Right lobe of liver (tissue), 6 donors: ENCODE data around the gene NFS1. TPM values are rescaled to one million over a fixed set of nuclear protein-coding genes. Genes with fewer than 3 reads are reported as not detected.
"Not testable (repeated sequence)": the region's sequence is repeated elsewhere in the genome, so short reads cannot be mapped to it uniquely, and the experiment has no call there.

Experiments used
- ATAC-seq, 4 donors: fragments of 200-7000 bp; cut with Tn5 transposase; one replicate each; pipeline ENCODE4 v1.9.1; 2020; ENCODE audit warnings: mild to moderate bottlenecking in 4 of 4, moderate library complexity in 4 of 4
- DNase-seq, 3 donors: peaks; one replicate each; pipeline ENCODE4 v3.0.0-alpha.2; 2020
- H3K27ac ChIP-seq, 3 donors: fragments of 200-600 bp; one replicate each; pipeline ENCODE4 v1.8.0; 2022
- H3K27me3 ChIP-seq, 2 donors: fragments of 200-600 bp; one replicate each; pipeline ENCODE4 v1.8.0; 2022
- H3K36me3 ChIP-seq, 4 donors: fragments of 200-600 bp; sonication (generic) in 1 of 4; one replicate each; pipeline versions ENCODE4 v1.5.1 to v1.8.0; 2017 to 2022; ENCODE audit warnings: control low read depth in 1 of 4
- H3K4me1 ChIP-seq, 4 donors: fragments of 200-600 bp; sonication (generic) in 1 of 4; one replicate each; pipeline versions ENCODE4 v1.5.1 to v1.8.0; 2017 to 2022; ENCODE audit warnings: control low read depth in 1 of 4
- H3K4me3 ChIP-seq, 3 donors: fragments of 200-600 bp; one replicate each; pipeline ENCODE4 v1.8.0; 2022
- H3K9me3 ChIP-seq, 4 donors: fragments of 200-600 bp; sonication (generic) in 1 of 4; one replicate each; pipeline versions ENCODE4 v1.5.1 to v1.8.0; 2017 to 2022; ENCODE audit warnings: control low read depth in 1 of 4
- POLR2A ChIP-seq: fragments of 450-650 bp; IDR thresholded peaks from one replicate; pipeline ENCODE4 v1.6.1; 2017; ENCODE audit warnings: antibody characterized with exemption, mild to moderate bottlenecking
- WGBS: methylation state at CpG from one replicate; pipeline ENCODE4 v1.1.6; 2018; ENCODE audit warnings: low coverage, low lambda C conversion rate; ENCODE audit not compliant: insufficient coverage; ENCODE audit errors: missing lambda C conversion rate; 5-methylcytosine and 5-hydroxymethylcytosine counted together
- intact Hi-C, 2 donors: fragments of 100-400 bp; cut with DNase I; formaldehyde crosslinking; loops; one replicate each; pipeline versions ENCODE4 v1.11.2 to v1.14.1; 2022
- total RNA-seq, 6 experiments: library from RNA; depleted of rRNA in 2 of 6; stranded (reverse); fragments of >200 nt in 2 of 6; fragmentation: NEBNext Ultra II Directional in 3 of 6; extraction: Animal tissue kit (Norgen Biotek cat#: 25700) in 3 of 6; gene quantifications; one replicate each; pipeline versions ENCODE4 v1.1.0 to v1.2.4, GENCODE V29; 2016 to 2023
- TF ChIP-seq, protein P1 (sequence below), 4 donors: fragments of 200-600 bp in 3 of 4; fragments of 450-650 bp in 1 of 4; IDR thresholded peaks; one replicate each; pipeline versions ENCODE4 v1.5.1 to v1.8.0; 2016 to 2022; ENCODE audit warnings: antibody characterized with exemption in 4 of 4, mild to moderate bottlenecking in 2 of 4
- donor health status: DM: no; HTN: yes; CAD: no.
- donor health status: DM: no; HTN: no; CAD: no.
- donor health status: DM: no; HTN: no; CAD: no.
- donor health status: DM: no; HTN: yes; CAD: no.
- donor health status: DM: no; HTN: yes; CAD: no.

Gene NFS1
- total RNA-seq, 6 experiments from 2014 or later: 30.9 to 63.7 (median 44.3) TPM

DNA sequence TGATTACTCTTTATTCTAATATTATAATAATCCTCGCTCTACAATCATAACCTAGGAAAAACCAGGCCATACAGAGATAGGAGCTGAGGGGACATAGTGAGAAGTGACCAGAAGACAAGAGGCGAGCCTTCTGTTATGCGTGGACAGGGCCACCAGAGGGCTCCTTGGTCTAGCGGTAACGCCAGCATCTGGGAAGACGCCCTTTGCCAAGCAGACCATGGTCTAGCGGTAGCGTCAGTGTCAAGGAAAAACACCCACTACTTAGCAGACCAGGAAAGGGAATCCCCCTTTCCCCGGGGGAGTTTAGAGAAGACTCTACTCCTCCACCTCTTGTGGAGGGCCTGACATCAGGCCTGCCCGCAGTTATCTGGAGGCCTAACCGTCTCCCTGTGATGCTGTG, 12.3 kb downstream of the NFS1 start:
- H3K27ac ChIP-seq, H3K27me3 ChIP-seq, ATAC-seq, intact Hi-C loops, H3K9me3 ChIP-seq, H3K4me3 ChIP-seq: not testable (repeated sequence)
- peaks cover 0 to 37% (median 3%) of the 10 kb centered on the region in 4 donors for H3K36me3 ChIP-seq
- peaks cover 0 to 12% (median 4%) of the 10 kb centered on the region in 4 donors for H3K4me1 ChIP-seq
- peak in 1 of 3 donors; percentile 15 for DNase-seq
- WGBS: 84% methylated on average over 3 of the region's 11 CpGs
- TF ChIP-seq, protein P1, sequence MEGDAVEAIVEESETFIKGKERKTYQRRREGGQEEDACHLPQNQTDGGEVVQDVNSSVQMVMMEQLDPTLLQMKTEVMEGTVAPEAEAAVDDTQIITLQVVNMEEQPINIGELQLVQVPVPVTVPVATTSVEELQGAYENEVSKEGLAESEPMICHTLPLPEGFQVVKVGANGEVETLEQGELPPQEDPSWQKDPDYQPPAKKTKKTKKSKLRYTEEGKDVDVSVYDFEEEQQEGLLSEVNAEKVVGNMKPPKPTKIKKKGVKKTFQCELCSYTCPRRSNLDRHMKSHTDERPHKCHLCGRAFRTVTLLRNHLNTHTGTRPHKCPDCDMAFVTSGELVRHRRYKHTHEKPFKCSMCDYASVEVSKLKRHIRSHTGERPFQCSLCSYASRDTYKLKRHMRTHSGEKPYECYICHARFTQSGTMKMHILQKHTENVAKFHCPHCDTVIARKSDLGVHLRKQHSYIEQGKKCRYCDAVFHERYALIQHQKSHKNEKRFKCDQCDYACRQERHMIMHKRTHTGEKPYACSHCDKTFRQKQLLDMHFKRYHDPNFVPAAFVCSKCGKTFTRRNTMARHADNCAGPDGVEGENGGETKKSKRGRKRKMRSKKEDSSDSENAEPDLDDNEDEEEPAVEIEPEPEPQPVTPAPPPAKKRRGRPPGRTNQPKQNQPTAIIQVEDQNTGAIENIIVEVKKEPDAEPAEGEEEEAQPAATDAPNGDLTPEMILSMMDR (IDR thresholded peaks at IDR 0.05): peak in 2 of 4 donors; percentile 12 to 19

GRCh38 chr20:35685368-35685767, 13.8 kb downstream of the NFS1 start:
- peaks cover 0 to 37% (median 3%) of the 10 kb centered on the region in 4 donors for H3K36me3 ChIP-seq
- 85% methylated on average over 7 of the region's 9 CpGs for WGBS
- H3K9me3 ChIP-seq, H3K27ac ChIP-seq, intact Hi-C loops, ATAC-seq, H3K27me3 ChIP-seq, H3K4me1 ChIP-seq, H3K4me3 ChIP-seq: not testable (repeated sequence)
- peak in 1 of 3 donors; percentile 13 for DNase-seq

DNA sequence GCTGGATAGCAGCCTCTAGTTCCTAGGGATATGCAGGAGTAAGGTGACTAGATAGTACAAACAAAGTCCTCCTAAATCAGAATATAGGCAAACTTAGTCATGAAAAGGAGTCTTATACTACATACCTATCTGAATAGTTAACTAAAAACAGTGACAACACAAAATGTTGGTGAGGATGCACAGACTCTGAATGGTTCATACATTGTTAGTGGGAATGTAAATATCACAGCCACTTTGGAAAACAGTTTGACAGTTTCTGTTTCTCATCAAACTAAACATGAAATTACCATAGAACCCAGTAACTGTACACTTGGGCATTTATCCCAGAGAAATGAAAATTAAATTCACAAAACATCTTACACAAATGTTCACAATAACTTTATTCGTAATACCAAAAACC, 17.2 kb downstream of the NFS1 start:
- H3K36me3 ChIP-seq: peaks cover 0 to 30% (median 0%) of the 10 kb centered on the region in 4 donors

DNA sequence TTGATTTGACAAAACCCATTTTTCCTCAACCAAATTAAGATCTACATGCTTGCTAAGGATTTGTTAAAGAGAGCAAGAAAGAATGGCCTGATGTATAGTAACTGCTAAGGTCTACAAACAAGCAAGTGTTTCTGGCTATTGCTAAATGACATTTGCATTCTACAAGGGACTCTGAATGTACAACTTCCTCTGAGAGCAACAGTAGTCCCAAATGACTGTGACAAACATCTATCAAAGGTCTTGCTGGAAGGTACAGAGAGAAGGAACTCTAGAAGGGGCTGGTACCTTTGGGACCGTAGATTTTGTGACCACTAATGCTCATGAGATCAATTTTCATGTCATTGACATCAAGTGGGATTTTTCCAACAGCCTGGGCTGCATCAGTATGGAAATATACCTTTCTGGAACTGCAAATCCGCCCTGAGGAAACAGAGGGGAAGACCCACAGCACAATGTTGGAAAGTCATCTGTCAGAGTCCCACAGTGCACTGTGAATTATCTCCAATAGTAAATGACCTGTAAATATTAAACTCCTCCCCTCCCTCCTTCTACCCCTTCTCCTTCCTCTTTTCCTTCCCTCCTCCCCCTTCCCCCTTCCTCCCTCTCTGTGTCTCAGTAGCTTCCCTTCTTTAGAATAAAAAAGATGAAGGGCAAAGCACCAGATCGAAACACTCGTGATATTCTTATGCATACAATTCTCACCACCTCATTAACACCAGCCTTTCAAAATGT, 18.5 kb downstream of the NFS1 start:
- H3K4me1 ChIP-seq: no peaks in the 10 kb centered on the region
- no peak overlapping the region for H3K27ac ChIP-seq
- DNase-seq: peak in 1 of 3 donors; percentile 19
- ATAC-seq: peak in 1 of 4 donors; percentile 26
- WGBS: 60% methylated on average over 3 of the region's 4 CpGs
- no peaks in the 10 kb centered on the region for H3K9me3 ChIP-seq
- H3K27me3 ChIP-seq: no peaks in the 10 kb centered on the region
- H3K4me3 ChIP-seq: no peak overlapping the region
- H3K36me3 ChIP-seq: peaks cover 0 to 28% (median 0%) of the 10 kb centered on the region in 4 donors
- intact Hi-C loops: no loop called here
- no peak for TF ChIP-seq POLR2A
- TF ChIP-seq, protein P1 (IDR thresholded peaks at IDR 0.05): no peak

More for the DNA sequence above, 17.2 kb downstream of the NFS1 start:
- Histone ChIP-seq H3K4me3 (no peak overlapping the region), H3K27me3 (no peaks in the 10 kb centered on the region), H3K9me3 (no peaks in the 10 kb centered on the region), H3K27ac (no peak overlapping the region), H3K4me1 (no peaks in the 10 kb centered on the region)
- ATAC-seq (no peak), DNase-seq (no peak)
- intact Hi-C loops: no loop called here
- TF ChIP-seq, protein P1 (IDR thresholded peaks at IDR 0.05): no peak
- TF ChIP-seq POLR2A: no peak
- 88% methylated on average over 1 of the region's 1 CpG for WGBS

DNA sequence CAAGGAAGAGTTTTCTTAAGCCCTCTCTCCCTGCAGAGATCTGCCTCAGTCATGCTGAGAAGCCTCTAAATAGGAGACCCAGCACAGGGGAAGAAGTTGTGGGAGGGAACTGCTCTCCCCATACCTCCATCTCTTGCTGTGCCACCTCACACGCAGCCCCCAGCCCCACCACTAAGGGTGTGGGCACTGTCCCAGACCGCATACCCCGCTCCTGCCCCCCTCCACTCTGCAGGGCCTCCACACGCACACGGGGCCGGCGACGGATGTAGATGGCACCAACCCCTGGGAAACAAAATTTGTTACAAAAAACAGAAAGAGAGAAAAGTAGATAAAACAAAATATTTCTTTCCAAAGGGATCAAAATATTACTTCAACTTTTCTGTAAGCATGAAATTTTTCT, 24.2 kb downstream of the NFS1 start:
- intact Hi-C loops: no loop called here
- Histone ChIP-seq H3K4me3 (no peak overlapping the region), H3K27me3 (no peaks in the 10 kb centered on the region), H3K4me1 (no peaks in the 10 kb centered on the region), H3K36me3 (peaks cover 0 to 59% (median 20%) of the 10 kb centered on the region in 4 donors), H3K9me3 (no peaks in the 10 kb centered on the region), H3K27ac (no peak overlapping the region)
- ATAC-seq: no peak
- WGBS: 100% methylated on average over 7 of the region's 8 CpGs
- DNase-seq: peak in 1 of 3 donors; percentile 28
- TF ChIP-seq POLR2A: no peak
- TF ChIP-seq, protein P1 (IDR thresholded peaks at IDR 0.05): no peak
